Kidney (tissue), 14 donors: ENCODE data around the gene BDKRB2. TPM values are rescaled to one million over a fixed set of nuclear protein-coding genes. Genes with fewer than 3 reads are reported as not detected.
A peak's percentile ranks its signal among the peaks of the same experiment; 100 is the strongest.

ENCODE experiments used
- DNase-seq, 5 donors: peaks; one replicate each; pipeline ENCODE4 v3.0.0-alpha.2; 2013 to 2020
- FAIRE-seq: peaks from 2 replicates; lab custom pipeline; 2012; peaks lifted over from hg19 to GRCh38; lab: Jason Lieb, UNC
- H3K27ac ChIP-seq, 2 donors: one replicate each; pipeline ENCODE4 v1.7.0; 2013; ENCODE audit warnings: low read depth in 2 of 2, low read length in 2 of 2, inconsistent platforms in 1 of 2
- H3K27me3 ChIP-seq: one replicate; pipeline ENCODE4 v1.7.1; 2013; ENCODE audit warnings: low read length, inconsistent platforms; ENCODE audit not compliant: control insufficient read depth, insufficient read depth
- H3K36me3 ChIP-seq, 3 donors: one replicate each; pipeline versions ENCODE4 v1.7.0 to v1.7.1; 2013; ENCODE audit warnings: low read length in 3 of 3, control low read depth in 1 of 3, inconsistent platforms in 1 of 3; ENCODE audit not compliant: insufficient read depth in 3 of 3, control insufficient read depth in 2 of 3
- H3K4me1 ChIP-seq, 3 donors: one replicate each; pipeline versions ENCODE4 v1.7.0 to v1.7.1; 2013; ENCODE audit warnings: low read length in 3 of 3, inconsistent platforms in 1 of 3, low read depth in 1 of 3; ENCODE audit not compliant: control insufficient read depth in 2 of 3, insufficient read depth in 2 of 3
- H3K4me3 ChIP-seq, 3 donors: one replicate each; pipeline versions ENCODE4 v1.7.0 to v1.8.1; 2013; ENCODE audit warnings: low read length in 3 of 3, control low read depth in 1 of 3, inconsistent platforms in 1 of 3
- H3K9ac ChIP-seq, 3 donors: one replicate each; pipeline versions ENCODE4 v1.7.0 to v1.7.1; 2013; ENCODE audit warnings: low read length in 3 of 3, control low read depth in 1 of 3, inconsistent platforms in 1 of 3
- H3K9me3 ChIP-seq, 3 donors: one replicate each; pipeline versions ENCODE4 v1.7.0 to v1.7.1; 2013; ENCODE audit warnings: low read length in 3 of 3, control low read depth in 1 of 3, inconsistent platforms in 1 of 3; ENCODE audit not compliant: control insufficient read depth in 2 of 3, insufficient read depth in 1 of 3
- intact Hi-C: fragments of 100-400 bp; cut with DNase I; formaldehyde crosslinking; loops from one replicate; pipeline ENCODE4 v1.11.1; 2022
- polyA plus RNA-seq: library from polyadenylated mRNA; stranded (reverse); fragments of 350-450 nt; fragmentation: Illumina TruSeq; extraction: RNeasy Lipid Tissue Mini Kit (QIAGEN cat#74804); gene quantifications from one replicate; pipeline ENCODE4 v1.2.3, GENCODE V29; 2014; ENCODE audit warnings: low read depth, low replicate concordance; ENCODE audit not compliant: insufficient read depth
- total RNA-seq: library from RNA; stranded (reverse); fragmentation: NEBNext Ultra II Directional; extraction: Animal tissue kit (Norgen Biotek cat#: 25700); gene quantifications from one replicate; pipeline ENCODE4 v1.2.1, GENCODE V29; 2021
- TF ChIP-seq, protein P1 (sequence below): IDR thresholded peaks from 3 replicates; pipeline ENCODE4 v1.5.1; 2012; ENCODE audit warnings: mild to moderate bottlenecking, moderate library complexity, borderline replicate concordance; ENCODE audit not compliant: insufficient read depth; ENCODE audit errors: extremely low read depth
- donor health status: control.
- donor health status: control.
- donor health status: control.
- donor health status: control.
- donor health status: control.
- donor health status: DM: yes; HTN: yes; CAD: no.
- donor health status: Normal renal cell carcinoma (clear cell type).

BDKRB2 gene
- total and polyA plus RNA-seq, 2 donors from 2014 or later = 7.4 to 16.1 TPM

DNA sequence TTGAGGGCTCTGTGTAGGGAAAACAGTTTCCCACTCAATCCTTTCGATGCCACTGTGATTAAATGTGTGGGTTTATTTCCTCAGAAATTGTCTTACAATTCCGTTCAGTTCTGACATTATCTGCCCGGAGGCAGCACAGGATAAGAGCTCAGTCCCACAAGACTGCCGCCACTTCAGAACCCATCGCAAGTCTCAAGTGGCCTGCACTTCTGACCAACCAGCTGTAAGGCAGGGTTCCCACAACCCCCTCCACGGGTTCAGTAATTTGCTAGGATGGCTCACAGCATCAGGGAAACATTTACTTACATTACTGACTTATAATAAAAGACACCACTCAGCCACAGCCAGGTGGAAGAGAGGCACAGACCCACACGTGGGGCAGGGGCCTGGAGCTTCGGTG lies 17.2 kb downstream of the BDKRB2 start:
- TF ChIP-seq, protein P1, sequence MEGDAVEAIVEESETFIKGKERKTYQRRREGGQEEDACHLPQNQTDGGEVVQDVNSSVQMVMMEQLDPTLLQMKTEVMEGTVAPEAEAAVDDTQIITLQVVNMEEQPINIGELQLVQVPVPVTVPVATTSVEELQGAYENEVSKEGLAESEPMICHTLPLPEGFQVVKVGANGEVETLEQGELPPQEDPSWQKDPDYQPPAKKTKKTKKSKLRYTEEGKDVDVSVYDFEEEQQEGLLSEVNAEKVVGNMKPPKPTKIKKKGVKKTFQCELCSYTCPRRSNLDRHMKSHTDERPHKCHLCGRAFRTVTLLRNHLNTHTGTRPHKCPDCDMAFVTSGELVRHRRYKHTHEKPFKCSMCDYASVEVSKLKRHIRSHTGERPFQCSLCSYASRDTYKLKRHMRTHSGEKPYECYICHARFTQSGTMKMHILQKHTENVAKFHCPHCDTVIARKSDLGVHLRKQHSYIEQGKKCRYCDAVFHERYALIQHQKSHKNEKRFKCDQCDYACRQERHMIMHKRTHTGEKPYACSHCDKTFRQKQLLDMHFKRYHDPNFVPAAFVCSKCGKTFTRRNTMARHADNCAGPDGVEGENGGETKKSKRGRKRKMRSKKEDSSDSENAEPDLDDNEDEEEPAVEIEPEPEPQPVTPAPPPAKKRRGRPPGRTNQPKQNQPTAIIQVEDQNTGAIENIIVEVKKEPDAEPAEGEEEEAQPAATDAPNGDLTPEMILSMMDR = no peak
- no peak for FAIRE-seq
- no peaks in the 10 kb centered on the region for H3K36me3 ChIP-seq
- H3K27me3 ChIP-seq = no peaks in the 10 kb centered on the region
- H3K9me3 ChIP-seq = no peaks in the 10 kb centered on the region
- intact Hi-C loops = no loop called here
- H3K4me3 ChIP-seq = no peak overlapping the region
- no peak overlapping the region for H3K27ac ChIP-seq
- peaks cover 0 to 8% (median 0%) of the 10 kb centered on the region in 3 donors for H3K4me1 ChIP-seq
- DNase-seq = no peak
- H3K9ac ChIP-seq = no peak overlapping the region

DNA sequence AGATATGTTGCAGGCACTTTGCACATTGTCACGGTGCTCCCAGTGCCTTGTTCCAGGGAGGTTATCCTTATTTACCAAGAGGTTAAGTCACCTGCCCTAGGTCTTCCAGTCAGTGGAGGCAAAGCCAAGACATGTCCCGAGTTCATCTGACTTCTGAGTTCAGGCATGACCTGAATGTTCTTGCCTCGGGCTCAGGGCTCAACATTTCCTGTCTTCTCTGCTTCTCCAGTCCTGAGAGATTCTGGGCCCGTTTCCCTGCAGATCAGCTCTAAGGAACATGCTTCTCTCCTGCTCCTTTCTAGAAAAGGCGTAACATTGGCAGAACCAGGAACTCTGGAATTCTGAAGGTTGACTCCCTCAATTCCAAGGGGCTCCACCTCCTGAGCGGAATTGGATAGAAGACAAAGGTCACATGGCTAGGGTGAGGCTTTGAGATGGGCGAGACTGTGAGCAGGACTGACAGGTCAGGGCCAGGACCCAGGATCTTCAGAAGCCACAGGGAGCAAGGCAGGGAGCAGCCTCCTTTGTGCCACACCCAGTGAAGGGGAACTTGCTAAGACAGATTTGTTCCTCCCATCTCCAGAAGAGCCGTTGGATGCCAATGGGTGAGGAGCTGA lies 19.9 kb downstream of the BDKRB2 start:
- Histone ChIP-seq H3K4me1 (peaks cover 0 to 8% (median 0%) of the 10 kb centered on the region in 3 donors), H3K27me3 (no peaks in the 10 kb centered on the region), H3K9ac (no peak overlapping the region), H3K36me3 (no peaks in the 10 kb centered on the region), H3K9me3 (no peaks in the 10 kb centered on the region), H3K4me3 (no peak overlapping the region), H3K27ac (no peak overlapping the region)
- FAIRE-seq = no peak
- TF ChIP-seq, protein P1 = no peak
- intact Hi-C loops = no loop called here
- no peak for DNase-seq

DNA sequence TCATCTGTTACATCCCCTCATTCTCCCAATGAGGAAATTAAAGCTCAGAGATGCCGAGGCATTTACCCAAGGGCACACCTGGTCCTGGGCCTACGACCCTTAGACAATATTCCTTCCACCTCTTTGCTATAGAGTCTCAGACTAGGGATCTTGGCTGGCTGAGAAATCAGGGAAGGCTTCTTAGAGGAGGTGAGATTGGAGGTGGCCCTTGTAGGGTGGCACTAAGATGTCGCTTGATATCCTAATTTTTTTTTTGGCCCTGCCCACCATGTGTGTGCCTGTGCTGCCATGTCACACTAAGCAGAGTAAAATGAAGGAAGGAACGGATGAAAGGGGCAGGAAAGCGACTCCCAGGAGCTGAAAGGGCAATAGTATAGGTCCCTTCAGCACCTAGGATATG lies 20.6 kb downstream of the BDKRB2 start:
- FAIRE-seq = no peak
- Histone ChIP-seq H3K4me3 (no peak overlapping the region), H3K27ac (peak overlapping the region in 1 of 2 donors; percentile 34)

More for the DNA sequence above, 20.6 kb downstream of the BDKRB2 start:
- TF ChIP-seq, protein P1 = no peak
- no peaks in the 10 kb centered on the region for H3K9me3 ChIP-seq
- intact Hi-C loops = no loop called here
- peaks cover 0 to 8% (median 0%) of the 10 kb centered on the region in 3 donors for H3K4me1 ChIP-seq
- no peak overlapping the region for H3K9ac ChIP-seq
- no peak for DNase-seq
- H3K27me3 ChIP-seq = no peaks in the 10 kb centered on the region
- H3K36me3 ChIP-seq = no peaks in the 10 kb centered on the region
